Testis (tissue), 2 donors: ENCODE measurements around the gene TMEM184A.

Experiments used
- POLR2A ChIP-seq: fragments of 450-650 bp; IDR thresholded peaks from one replicate; pipeline ENCODE4 v1.6.1; 2017; ENCODE audit warnings: antibody characterized with exemption, mild to moderate bottlenecking, moderate library complexity
- TF ChIP-seq, protein P1 (sequence below), 3 experiments: fragments of 450-650 bp in 2 of 3; fragments of 200-600 bp in 1 of 3; sonication (generic) in 1 of 3; IDR thresholded peaks; one replicate each; pipeline ENCODE4 v1.5.1; 2016 to 2019; ENCODE audit warnings: antibody characterized with exemption in 3 of 3, mild to moderate bottlenecking in 2 of 3, moderate library complexity in 1 of 3

- TF ChIP-seq, protein P1, sequence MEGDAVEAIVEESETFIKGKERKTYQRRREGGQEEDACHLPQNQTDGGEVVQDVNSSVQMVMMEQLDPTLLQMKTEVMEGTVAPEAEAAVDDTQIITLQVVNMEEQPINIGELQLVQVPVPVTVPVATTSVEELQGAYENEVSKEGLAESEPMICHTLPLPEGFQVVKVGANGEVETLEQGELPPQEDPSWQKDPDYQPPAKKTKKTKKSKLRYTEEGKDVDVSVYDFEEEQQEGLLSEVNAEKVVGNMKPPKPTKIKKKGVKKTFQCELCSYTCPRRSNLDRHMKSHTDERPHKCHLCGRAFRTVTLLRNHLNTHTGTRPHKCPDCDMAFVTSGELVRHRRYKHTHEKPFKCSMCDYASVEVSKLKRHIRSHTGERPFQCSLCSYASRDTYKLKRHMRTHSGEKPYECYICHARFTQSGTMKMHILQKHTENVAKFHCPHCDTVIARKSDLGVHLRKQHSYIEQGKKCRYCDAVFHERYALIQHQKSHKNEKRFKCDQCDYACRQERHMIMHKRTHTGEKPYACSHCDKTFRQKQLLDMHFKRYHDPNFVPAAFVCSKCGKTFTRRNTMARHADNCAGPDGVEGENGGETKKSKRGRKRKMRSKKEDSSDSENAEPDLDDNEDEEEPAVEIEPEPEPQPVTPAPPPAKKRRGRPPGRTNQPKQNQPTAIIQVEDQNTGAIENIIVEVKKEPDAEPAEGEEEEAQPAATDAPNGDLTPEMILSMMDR (IDR thresholded peaks at IDR 0.05): no peak
- no peak for TF ChIP-seq POLR2A
Observed at GRCh38 chr7:1536743-1537534, 19.1 kb downstream of the TMEM184A start.
